Rectal smooth muscle tissue (tissue), 1 donor: ENCODE results near the gene CLEC4C.
"Not testable (repeated sequence)": the region's sequence is repeated elsewhere in the genome, so short reads cannot be mapped to it uniquely, and the experiment has no call there.

ENCODE experiments used
- H3K27ac ChIP-seq: one replicate; pipeline ENCODE4 v1.7.0; 2013; ENCODE audit warnings: low read depth, low read length, inconsistent platforms
- H3K27me3 ChIP-seq: one replicate; pipeline ENCODE4 v1.7.0; 2013; ENCODE audit warnings: low read length; ENCODE audit not compliant: control insufficient read depth, insufficient read depth
- H3K36me3 ChIP-seq: one replicate; pipeline ENCODE4 v1.7.0; 2013; ENCODE audit warnings: low read length; ENCODE audit not compliant: control insufficient read depth, insufficient read depth
- H3K4me1 ChIP-seq: one replicate; pipeline ENCODE4 v1.7.0; 2013; ENCODE audit warnings: low read length; ENCODE audit not compliant: control insufficient read depth, insufficient read depth
- H3K4me3 ChIP-seq: one replicate; pipeline ENCODE4 v1.7.0; 2013; ENCODE audit warnings: low read length
- H3K9ac ChIP-seq: one replicate; pipeline ENCODE4 v1.7.0; 2013; ENCODE audit warnings: low read length

Gene CLEC4C

DNA sequence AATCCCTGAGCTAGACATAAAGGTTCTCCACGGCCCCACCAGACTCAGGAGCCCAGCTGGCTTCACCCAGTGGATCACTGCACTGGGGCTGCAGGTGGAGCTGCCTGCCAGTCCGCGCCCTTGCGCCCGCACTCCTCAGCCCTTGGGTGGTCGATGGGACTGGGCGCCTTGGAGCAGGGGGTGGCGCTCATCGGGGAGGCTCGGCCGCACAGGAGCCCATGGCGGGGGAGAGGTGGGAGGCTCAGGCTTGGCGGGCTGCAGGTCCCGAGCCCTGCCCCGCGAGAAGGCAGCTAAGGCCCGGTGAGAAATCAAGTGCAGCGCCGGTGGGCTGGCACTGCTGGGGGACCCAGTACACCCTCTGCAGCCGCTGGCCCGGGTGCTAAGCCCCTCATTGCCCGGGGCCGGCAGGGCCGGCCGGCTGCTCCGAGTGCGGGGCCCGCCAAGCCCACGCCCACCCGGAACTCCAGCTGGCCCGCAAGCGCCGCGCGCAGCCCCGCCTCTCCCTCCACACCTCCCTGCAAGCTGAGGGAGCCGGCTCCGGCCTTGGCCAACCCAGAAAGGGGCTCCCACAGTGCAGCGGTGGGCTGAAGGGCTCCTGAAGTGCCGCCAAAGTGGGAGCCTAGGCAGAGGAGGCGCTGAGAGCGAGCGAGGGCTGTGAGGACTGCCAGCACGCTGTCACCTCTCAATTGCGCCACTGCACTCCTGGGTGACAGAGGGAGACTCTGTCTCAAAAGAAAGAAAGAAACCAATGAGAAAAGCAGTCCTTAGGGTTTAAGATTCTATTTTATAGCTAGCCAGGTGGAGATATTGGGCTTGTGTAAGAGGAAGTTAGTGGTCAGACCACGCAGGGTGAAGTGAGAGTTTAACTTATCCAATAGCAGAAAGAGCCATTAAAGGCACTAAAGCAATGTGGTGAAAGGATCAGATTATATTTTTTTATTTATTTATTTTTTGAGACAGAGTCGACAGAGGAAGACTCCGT is 5.1 kb upstream of the CLEC4C start:
- not testable (repeated sequence) for H3K27me3 ChIP-seq, H3K9ac ChIP-seq, H3K27ac ChIP-seq, H3K4me1 ChIP-seq, H3K36me3 ChIP-seq, H3K4me3 ChIP-seq

- no peaks in the 10 kb centered on the region for H3K27me3 ChIP-seq
- no peak overlapping the region for H3K9ac ChIP-seq
- H3K36me3 ChIP-seq: no peaks in the 10 kb centered on the region
- no peaks in the 10 kb centered on the region for H3K4me1 ChIP-seq
- no peak overlapping the region for H3K27ac ChIP-seq
- H3K4me3 ChIP-seq: no peak overlapping the region
These were observed 4.2 kb upstream of the CLEC4C start for GRCh38 chr12:7751394-7751793.

DNA sequence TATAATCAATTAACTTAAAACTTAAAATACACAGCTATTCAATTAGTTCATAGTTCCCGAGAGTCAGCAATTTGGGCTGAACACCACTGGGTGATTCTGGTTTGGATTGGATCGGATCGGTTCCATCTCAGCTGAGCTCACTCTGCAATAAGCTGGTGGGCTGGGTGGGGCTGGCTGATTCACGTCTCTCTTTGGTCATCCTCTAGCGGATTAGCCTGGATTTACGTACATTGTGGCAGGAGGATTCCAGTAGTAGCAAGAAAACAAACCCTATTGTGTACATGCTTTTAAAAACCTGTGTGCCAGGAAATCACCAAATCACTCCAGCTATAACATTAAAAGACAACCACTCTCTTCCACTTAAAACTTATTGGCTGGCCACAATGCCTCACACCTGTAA is 3.2 kb upstream of the CLEC4C start:
- Histone ChIP-seq H3K9ac (no peak overlapping the region), H3K27me3 (no peaks in the 10 kb centered on the region), H3K4me3 (no peak overlapping the region), H3K36me3 (no peaks in the 10 kb centered on the region), H3K27ac (no peak overlapping the region), H3K4me1 (no peaks in the 10 kb centered on the region)

GRCh38 chr12:7749442-7749841 is 2.3 kb upstream of the CLEC4C start:
- Histone ChIP-seq H3K4me3 (no peak overlapping the region), H3K27me3 (no peaks in the 10 kb centered on the region), H3K9ac (no peak overlapping the region), H3K4me1 (no peaks in the 10 kb centered on the region), H3K27ac (no peak overlapping the region), H3K36me3 (no peaks in the 10 kb centered on the region)

DNA sequence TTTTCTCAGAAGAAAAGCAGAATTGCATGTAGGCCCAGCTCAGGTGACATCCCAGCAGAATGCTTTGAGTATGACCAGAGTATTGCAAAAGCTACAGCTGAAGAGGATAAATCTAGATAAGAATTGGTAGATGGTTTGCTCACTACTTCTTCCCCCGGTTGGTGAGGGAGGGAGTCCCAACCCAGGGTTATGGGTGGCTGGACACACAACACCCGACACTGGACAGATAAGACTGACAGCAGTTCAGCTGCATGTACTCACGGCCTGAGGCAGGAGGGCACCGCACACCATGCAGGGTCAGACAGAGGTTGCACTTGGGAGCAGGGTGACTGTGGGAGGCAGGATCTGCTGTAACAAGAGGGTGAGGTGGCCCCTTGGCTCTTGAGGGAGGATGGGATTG is 1.7 kb upstream of the CLEC4C start:
- H3K36me3 ChIP-seq: no peaks in the 10 kb centered on the region

GRCh38 chr12:7732993-7733392 is 14.2 kb downstream of the CLEC4C start:
- no peak overlapping the region for H3K9ac ChIP-seq
- no peak overlapping the region for H3K27ac ChIP-seq
- no peaks in the 10 kb centered on the region for H3K27me3 ChIP-seq
- H3K4me1 ChIP-seq: no peaks in the 10 kb centered on the region
- no peaks in the 10 kb centered on the region for H3K36me3 ChIP-seq
- H3K4me3 ChIP-seq: no peak overlapping the region

More for the DNA sequence above, 1.7 kb upstream of the CLEC4C start:
- H3K4me1 ChIP-seq: no peaks in the 10 kb centered on the region
- H3K27ac ChIP-seq: no peak overlapping the region
- no peaks in the 10 kb centered on the region for H3K27me3 ChIP-seq
- H3K9ac ChIP-seq: no peak overlapping the region
- no peak overlapping the region for H3K4me3 ChIP-seq

GRCh38 chr12:7731486-7731885 is 15.7 kb downstream of the CLEC4C start:
- H3K27me3 ChIP-seq: no peaks in the 10 kb centered on the region
- H3K4me3 ChIP-seq: no peak overlapping the region
- H3K4me1 ChIP-seq: no peaks in the 10 kb centered on the region

DNA sequence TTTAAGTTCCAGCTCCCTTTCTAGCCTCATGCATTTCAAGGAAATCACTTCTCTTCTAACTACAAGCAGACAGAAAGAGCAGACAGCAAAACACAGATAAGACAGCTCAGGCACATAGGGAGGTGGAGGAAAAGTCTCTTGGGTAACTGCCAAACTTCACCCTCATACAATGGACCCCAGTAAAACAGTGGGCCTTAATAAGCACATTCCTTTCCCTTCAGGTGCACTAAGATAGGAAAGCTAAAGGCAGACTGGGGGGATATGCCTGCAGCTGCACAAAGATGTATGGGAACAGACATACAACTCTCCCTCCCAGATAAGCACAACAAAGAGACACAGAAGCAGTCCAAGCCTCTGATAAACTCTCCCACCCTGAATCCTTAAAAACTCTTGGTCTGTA is 16.2 kb downstream of the CLEC4C start:
- not testable (repeated sequence) for H3K4me3 ChIP-seq, H3K27me3 ChIP-seq, H3K36me3 ChIP-seq, H3K4me1 ChIP-seq, H3K27ac ChIP-seq, H3K9ac ChIP-seq

More at GRCh38 chr12:7731486-7731885, 15.7 kb downstream of the CLEC4C start:
- Histone ChIP-seq H3K27ac (no peak overlapping the region), H3K36me3 (no peaks in the 10 kb centered on the region), H3K9ac (no peak overlapping the region)

GRCh38 chr12:7729746-7730145 is 17.4 kb downstream of the CLEC4C start:
- no peak overlapping the region for H3K4me3 ChIP-seq
- H3K27me3 ChIP-seq: no peaks in the 10 kb centered on the region
- no peaks in the 10 kb centered on the region for H3K36me3 ChIP-seq
- H3K27ac ChIP-seq: no peak overlapping the region
- H3K9ac ChIP-seq: no peak overlapping the region
- no peaks in the 10 kb centered on the region for H3K4me1 ChIP-seq

DNA sequence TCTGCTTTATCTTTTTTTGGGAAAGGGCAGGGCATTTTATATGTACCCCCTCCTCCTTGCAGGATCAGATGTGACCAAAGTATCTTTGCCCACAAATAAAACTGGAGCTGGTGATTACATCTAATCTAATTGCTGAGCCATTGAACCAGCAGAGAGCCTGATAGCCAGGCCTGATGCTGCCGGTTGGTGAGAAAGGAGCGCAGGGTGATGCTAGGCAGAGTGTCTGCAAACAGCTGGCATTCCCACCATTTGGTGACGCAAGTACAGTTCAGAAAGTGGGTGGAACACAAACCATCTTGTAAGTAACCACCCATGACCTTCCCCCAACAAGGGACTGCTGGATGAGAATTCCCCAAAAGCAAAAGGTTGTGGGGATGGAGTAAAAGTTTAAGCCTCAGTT is 23.2 kb downstream of the CLEC4C start:
- no peak overlapping the region for H3K4me3 ChIP-seq
- H3K36me3 ChIP-seq: no peaks in the 10 kb centered on the region
- H3K9ac ChIP-seq: no peak overlapping the region
- no peak overlapping the region for H3K27ac ChIP-seq
- H3K27me3 ChIP-seq: no peaks in the 10 kb centered on the region
- H3K4me1 ChIP-seq: no peaks in the 10 kb centered on the region

DNA sequence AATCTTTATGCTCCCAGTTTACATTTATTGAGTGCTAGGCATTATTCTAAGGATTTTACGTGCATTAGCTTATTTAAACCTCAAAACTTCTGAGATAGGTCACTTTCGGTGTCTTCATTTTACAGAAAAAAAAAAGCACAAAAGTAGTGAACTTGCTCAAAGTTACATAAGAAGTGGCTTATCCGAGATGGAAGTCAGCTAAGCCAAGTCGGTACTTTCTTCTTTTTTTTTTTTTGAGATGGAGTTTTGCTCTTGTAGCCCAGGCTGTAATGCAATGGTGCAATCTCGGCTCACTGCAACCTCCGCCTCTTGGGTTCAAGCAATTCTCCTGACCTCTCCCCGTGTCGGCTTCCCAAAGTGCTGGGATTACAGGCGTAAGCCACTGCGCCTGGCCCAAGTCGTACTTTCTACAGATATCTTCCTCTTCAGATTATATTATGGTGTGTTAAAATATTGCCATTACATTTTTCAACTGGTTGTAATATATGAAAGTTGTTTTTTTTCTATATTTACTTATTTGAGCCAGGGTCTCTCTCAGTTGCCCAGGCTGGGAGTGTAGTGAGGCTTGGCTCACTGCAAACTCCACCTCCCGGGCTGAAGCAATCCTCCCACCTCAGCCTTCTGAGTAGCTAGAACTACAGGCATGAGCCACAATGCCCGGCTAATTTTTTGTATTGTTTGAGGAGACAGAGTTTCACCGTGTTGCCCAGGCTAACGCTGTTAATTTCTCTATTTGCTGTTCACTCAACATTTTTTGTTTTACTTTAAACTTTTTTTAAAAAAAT is 27.0 kb downstream of the CLEC4C start:
- no peak overlapping the region for H3K27ac ChIP-seq
- H3K27me3 ChIP-seq: no peaks in the 10 kb centered on the region
- H3K4me1 ChIP-seq: no peaks in the 10 kb centered on the region
- H3K4me3 ChIP-seq: no peak overlapping the region
- no peaks in the 10 kb centered on the region for H3K36me3 ChIP-seq
- no peak overlapping the region for H3K9ac ChIP-seq

- Histone ChIP-seq H3K4me3 (no peak overlapping the region), H3K4me1 (no peaks in the 10 kb centered on the region), H3K27me3 (no peaks in the 10 kb centered on the region), H3K36me3 (no peaks in the 10 kb centered on the region), H3K9ac (no peak overlapping the region), H3K27ac (no peak overlapping the region)
These were observed 30.8 kb downstream of the CLEC4C start for GRCh38 chr12:7716381-7716780.
